ENCODE results near the gene TSPAN18. TPM values are rescaled to one million over a fixed set of nuclear protein-coding genes. Genes with fewer than 3 reads are reported as not detected.

The TSPAN18 gene
- total RNA-seq, 4 donors from 2014 or later: 3.6 to 12.4 (median 8.2) TPM

- Histone ChIP-seq H3K9me3 (no peaks in the 10 kb centered on the region), H3K4me1 (peaks cover 0 to 12% of the 10 kb centered on the region in 2 donors), H3K27me3 (no peaks in the 10 kb centered on the region), H3K4me3 (replicated peaks in 1 of 3) (no peak overlapping the region), H3K36me3 (no peaks in the 10 kb centered on the region), H3K27ac (no peak overlapping the region)
- WGBS, 2 donors: 79 to 87% methylated on average over 10 of the region's 10 CpGs
- intact Hi-C loops (cut with DNase I): loop anchor here (5.0 kb wide), 1 partner anchor 271 kb away; no protein-coding TSS in a partner anchor
- DNase-seq: no peak
- TF ChIP-seq POLR2A (IDR thresholded peaks at IDR 0.05): no peak
- no peak for TF ChIP-seq CTCF (IDR thresholded peaks at IDR 0.05)
Measured at GRCh38 chr11:44893308-44893822, 166.6 kb downstream of the TSPAN18 start.

- Histone ChIP-seq H3K27ac (no peak overlapping the region), H3K36me3 (no peaks in the 10 kb centered on the region), H3K9me3 (no peaks in the 10 kb centered on the region), H3K27me3 (no peaks in the 10 kb centered on the region), H3K4me3 (replicated peaks in 1 of 3) (no peak overlapping the region), H3K4me1 (peaks cover 0 to 12% of the 10 kb centered on the region in 2 donors)
- peak; percentile 63 to 65 for DNase-seq
- WGBS, 2 donors: 51 to 67% methylated on average over 15 to 17 of the region's 21 CpGs
- intact Hi-C loops (cut with DNase I): loop anchor here (5.0 kb wide), 1 partner anchor 272 kb away; no protein-coding TSS in a partner anchor
- peak; percentile 70 to 87 (median 80) for TF ChIP-seq CTCF (IDR thresholded peaks at IDR 0.05)
- no peak for TF ChIP-seq POLR2A (IDR thresholded peaks at IDR 0.05)
Measured at GRCh38 chr11:44893846-44894617, 167.3 kb downstream of the TSPAN18 start.

GRCh38 chr11:44899959-44900358 is 173.2 kb downstream of the TSPAN18 start:
- WGBS, 2 donors: 71 to 83% methylated on average over 3 of the region's 3 CpGs
- H3K4me3 ChIP-seq (replicated peaks in 1 of 3): no peak overlapping the region
- intact Hi-C loops (cut with DNase I): loop anchor here (5.0 kb wide), 1 partner anchor 173 kb away; the partner anchor contains the start of gene TSPAN18

GRCh38 chr11:44901120-44901633 is 174.4 kb downstream of the TSPAN18 start:
- intact Hi-C loops (cut with DNase I): no loop called here
- H3K27me3 ChIP-seq: no peaks in the 10 kb centered on the region
- DNase-seq: no peak
- no peaks in the 10 kb centered on the region for H3K4me1 ChIP-seq
- H3K27ac ChIP-seq: no peak overlapping the region
- H3K36me3 ChIP-seq: no peaks in the 10 kb centered on the region
- no peak for TF ChIP-seq CTCF (IDR thresholded peaks at IDR 0.05)
- TF ChIP-seq POLR2A (IDR thresholded peaks at IDR 0.05): no peak
- WGBS, 2 donors: 92 to 93% methylated on average over 7 of the region's 7 CpGs
- H3K4me3 ChIP-seq (replicated peaks in 1 of 3): no peak overlapping the region
- H3K9me3 ChIP-seq: no peaks in the 10 kb centered on the region

More at GRCh38 chr11:44899959-44900358, 173.2 kb downstream of the TSPAN18 start:
- H3K27ac ChIP-seq: no peak overlapping the region
- H3K4me1 ChIP-seq: no peaks in the 10 kb centered on the region
- H3K9me3 ChIP-seq: no peaks in the 10 kb centered on the region
- no peaks in the 10 kb centered on the region for H3K36me3 ChIP-seq
- TF ChIP-seq CTCF (IDR thresholded peaks at IDR 0.05): no peak
- TF ChIP-seq POLR2A (IDR thresholded peaks at IDR 0.05): no peak
- no peaks in the 10 kb centered on the region for H3K27me3 ChIP-seq
- peak in 1 of 2 donors; percentile 14 for DNase-seq

GRCh38 chr11:44901786-44902185 is 175.0 kb downstream of the TSPAN18 start:
- no peaks in the 10 kb centered on the region for H3K27me3 ChIP-seq
- H3K36me3 ChIP-seq: no peaks in the 10 kb centered on the region
- no peaks in the 10 kb centered on the region for H3K4me1 ChIP-seq
- WGBS, 2 donors: 89 to 93% methylated on average over 5 of the region's 5 CpGs
- intact Hi-C loops (cut with DNase I): no loop called here
- H3K27ac ChIP-seq: no peak overlapping the region
- TF ChIP-seq CTCF (IDR thresholded peaks at IDR 0.05) (no peak), POLR2A (IDR thresholded peaks at IDR 0.05) (no peak)
- DNase-seq: no peak
- no peak overlapping the region for H3K4me3 ChIP-seq (replicated peaks in 1 of 3)
- H3K9me3 ChIP-seq: no peaks in the 10 kb centered on the region

Data from thyroid gland (tissue), 4 donors.